ENCODE measurements around the gene FOXJ3. TPM values are rescaled to one million over a fixed set of nuclear protein-coding genes. Genes with fewer than 3 reads are reported as not detected.

Gene FOXJ3
- total and polyA plus RNA-seq, 2 of the 4 experiments (the other 2 are of a cell fraction), result 16.7 to 30.5 TPM

DNA sequence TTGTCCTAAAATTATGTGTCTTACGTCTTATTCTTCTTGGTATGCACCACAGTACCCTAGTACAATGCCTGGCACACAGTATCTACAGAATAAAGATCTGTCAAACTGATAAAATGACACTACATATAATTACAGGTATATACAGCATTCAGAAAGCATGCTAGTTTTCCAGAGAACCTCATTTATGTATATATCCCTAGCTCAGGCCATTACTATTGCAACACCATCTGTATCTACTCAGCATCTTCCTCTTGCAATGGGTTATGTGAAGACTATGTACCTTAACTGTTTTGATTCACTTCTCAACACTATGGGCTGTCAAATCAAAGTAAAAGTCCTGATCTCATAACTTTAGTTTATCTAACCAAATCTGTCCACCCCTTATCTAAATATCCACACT lies 112.0 kb downstream of the FOXJ3 start:
- peaks cover 2% of the 10 kb centered on the region for H3K4me1 ChIP-seq (ENCODE audit: control insufficient read depth, insufficient read depth, low read length)
- peaks cover 23 to 57% of the 10 kb centered on the region in 2 experiments for H3K79me1 ChIP-seq (ENCODE audit: low read depth in 1 of 2, low read length in 2 of 2)
- no peak overlapping the region for H3K23ac ChIP-seq (ENCODE audit: low read depth, low read length)
- no peak overlapping the region for H4K91ac ChIP-seq (ENCODE audit: insufficient read depth, low read depth, low read length)
- no peak overlapping the region for H4K8ac ChIP-seq (ENCODE audit: low read depth in 2 of 2, low read length in 2 of 2)
- no peak overlapping the region for H2BK20ac ChIP-seq (ENCODE audit: low read depth, low read length)
- no peaks in the 10 kb centered on the region for H3K9me3 ChIP-seq (ENCODE audit: control insufficient read depth, insufficient read depth, low read length)
- H3K56ac ChIP-seq (ENCODE audit: extremely low read depth, insufficient read depth, low read length), result no peak overlapping the region
- POLR2A ChIA-PET (ENCODE audit: unreplicated experiment), result no interaction called here
- H3K4ac ChIP-seq (ENCODE audit: low read depth, low read length), result no peak overlapping the region
- no peaks in the 10 kb centered on the region for H3K27me3 ChIP-seq (ENCODE audit: control insufficient read depth, insufficient read depth, low read length)
- peaks cover 13% of the 10 kb centered on the region; the same call in 1 of the 2 replicates for H4K20me1 ChIP-seq (ENCODE audit: insufficient read depth, low read length)
- H3K14ac ChIP-seq (replicated peaks; ENCODE audit: low read depth, low read length), result no peak overlapping the region
- no CpG with 5 or more reads among the region's 1 CpG for WGBS, 2 experiments (ENCODE audit: extremely low coverage in 2 of 2, insufficient read length in 1 of 2)
- H2AK5ac ChIP-seq (ENCODE audit: low read depth, low read length), result no peak overlapping the region
- no peaks in the 10 kb centered on the region for H3K36me3 ChIP-seq (ENCODE audit: control insufficient read depth, insufficient read depth, low read length)
- DNase-seq (no peak), ATAC-seq (ENCODE audit: low read depth) (no peak)
- H3K27ac ChIP-seq (ENCODE audit: insufficient read depth, low read length), result no peak overlapping the region
- no peak overlapping the region for H2BK15ac ChIP-seq (ENCODE audit: low read depth, low read length)
- no peak overlapping the region for H2AK9ac ChIP-seq (replicated peaks; ENCODE audit: low read depth, low read length, poor library complexity)
- no peak overlapping the region for H3K4me3 ChIP-seq (ENCODE audit: insufficient read depth, low read depth, low read length)
- H2AFZ ChIP-seq (replicated peaks; ENCODE audit: low read length, poor library complexity), result no peak overlapping the region
- no peak for TF ChIP-seq MXI1 (IDR thresholded peaks at IDR 0.05; ENCODE audit: borderline replicate concordance, low read depth, low read length)
- no peak for TF ChIP-seq SMC3 (IDR thresholded peaks at IDR 0.05; ENCODE audit: low read depth, low read length)
- TF ChIP-seq, protein P1, sequence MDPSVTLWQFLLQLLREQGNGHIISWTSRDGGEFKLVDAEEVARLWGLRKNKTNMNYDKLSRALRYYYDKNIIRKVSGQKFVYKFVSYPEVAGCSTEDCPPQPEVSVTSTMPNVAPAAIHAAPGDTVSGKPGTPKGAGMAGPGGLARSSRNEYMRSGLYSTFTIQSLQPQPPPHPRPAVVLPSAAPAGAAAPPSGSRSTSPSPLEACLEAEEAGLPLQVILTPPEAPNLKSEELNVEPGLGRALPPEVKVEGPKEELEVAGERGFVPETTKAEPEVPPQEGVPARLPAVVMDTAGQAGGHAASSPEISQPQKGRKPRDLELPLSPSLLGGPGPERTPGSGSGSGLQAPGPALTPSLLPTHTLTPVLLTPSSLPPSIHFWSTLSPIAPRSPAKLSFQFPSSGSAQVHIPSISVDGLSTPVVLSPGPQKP (IDR thresholded peaks at IDR 0.05; ENCODE audit: borderline replicate concordance, low read depth, low read length), result no peak
- no peak for TF ChIP-seq NFE2L2 (IDR thresholded peaks at IDR 0.05; ENCODE audit: low read depth, low read length)
- TF ChIP-seq, protein P2, sequence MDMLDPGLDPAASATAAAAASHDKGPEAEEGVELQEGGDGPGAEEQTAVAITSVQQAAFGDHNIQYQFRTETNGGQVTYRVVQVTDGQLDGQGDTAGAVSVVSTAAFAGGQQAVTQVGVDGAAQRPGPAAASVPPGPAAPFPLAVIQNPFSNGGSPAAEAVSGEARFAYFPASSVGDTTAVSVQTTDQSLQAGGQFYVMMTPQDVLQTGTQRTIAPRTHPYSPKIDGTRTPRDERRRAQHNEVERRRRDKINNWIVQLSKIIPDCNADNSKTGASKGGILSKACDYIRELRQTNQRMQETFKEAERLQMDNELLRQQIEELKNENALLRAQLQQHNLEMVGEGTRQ (IDR thresholded peaks at IDR 0.05; ENCODE audit: low read depth, low read length), result no peak
- TF ChIP-seq CEBPB (IDR thresholded peaks at IDR 0.05; ENCODE audit: low read depth, low read length), result peak; percentile 24; the same call in 1 of the 2 replicates
- no peak for TF ChIP-seq MAFK (IDR thresholded peaks at IDR 0.05; ENCODE audit: low read depth, low read length)
- in situ Hi-C loops (cut with MboI; ENCODE audit: low sequenced_read_pairs) (no loop called here), dilution Hi-C loops (cut with HindIII; ENCODE audit: low sequenced_read_pairs, unreplicated experiment) (no loop called here), intact Hi-C loops (cut with micrococcal nuclease) (no loop called here)
- H3K9ac ChIP-seq (ENCODE audit: low read depth, low read length), result no peak overlapping the region
- CTCF ChIA-PET, result no interaction called here
- H2BK5ac ChIP-seq (ENCODE audit: low read depth, low read length, poor library complexity, severe bottlenecking), result no peak overlapping the region
- H3K9me1 ChIP-seq (ENCODE audit: insufficient read depth, low read length), result no peaks in the 10 kb centered on the region
- BruUV-seq (replicated peaks), result no TSS peak
- H3K4me2 ChIP-seq (ENCODE audit: low read depth, low read length), result no peak overlapping the region
- no peak overlapping the region for H4K5ac ChIP-seq (ENCODE audit: low read depth, low read length)
- no peak overlapping the region for H2BK120ac ChIP-seq (ENCODE audit: low read depth, low read length)
- no peak overlapping the region for H3K18ac ChIP-seq (ENCODE audit: low read depth, low read length)

Data from IMR-90 (cell line).